Spleen (tissue), 7 donors: Measurements from ENCODE around the gene PPP1R3F.

Experiments used
- CTCF ChIP-seq, 11 experiments: fragments of 200-600 bp in 7 of 11; fragments of 450-650 bp in 4 of 11; sonication (generic) in 4 of 11; IDR thresholded peaks in 8 of 11; conservative IDR thresholded peaks in 3 of 11; 1 replicate in 7 of 11; 2 replicates in 4 of 11; pipeline versions ENCODE4 v1.4.0 to v1.8.0; 2016 to 2021; ENCODE audit warnings: antibody characterized with exemption in 11 of 11, inconsistent platforms in 4 of 11, mild to moderate bottlenecking in 1 of 11
- POLR2A ChIP-seq, 3 donors: fragments of 450-650 bp; IDR thresholded peaks; one replicate each; pipeline ENCODE4 v1.5.1; 2017; ENCODE audit warnings: antibody characterized with exemption in 3 of 3, mild to moderate bottlenecking in 1 of 3
- POLR2AphosphoS5 ChIP-seq, 3 donors: sonication (generic); formaldehyde crosslinking; IDR thresholded peaks; one replicate each; pipeline ENCODE4 v1.5.1; 2017; ENCODE audit warnings: antibody characterized with exemption in 3 of 3
- donor health status: DM: no; HTN: no; CAD: no; lungs with moderate emphysema.
- donor health status: DM: no; HTN: no; CAD: no.
- donor health status: DM: no; HTN: no; CAD: no.

- TF ChIP-seq CTCF (IDR thresholded peaks at IDR 0.05 in 8 of 11, conservative IDR thresholded peaks at IDR 0.05 in 3 of 11): no peak
- no peak for TF ChIP-seq POLR2AphosphoS5 (IDR thresholded peaks at IDR 0.05)
- no peak for TF ChIP-seq POLR2A (IDR thresholded peaks at IDR 0.05)
Measured at GRCh38 chrX:49251325-49251724, 18.3 kb upstream of the PPP1R3F start.
